SK-N-MC (cell line): Measurements from ENCODE around the gene PTPRN2.

Source experiments
- EZH2 ChIP-seq: fragments of 200-600 bp; sonication (generic); IDR thresholded peaks from one replicate; pipeline ENCODE4 v1.6.1; 2017; ENCODE audit warnings: antibody characterized with exemption
- FOXP2 ChIP-seq: optimal IDR thresholded peaks from 2 replicates; pipeline ENCODE3; 2011; ENCODE audit warnings: mild to moderate bottlenecking, moderate library complexity; ENCODE audit not compliant: insufficient read depth; ENCODE audit errors: extremely low read length, control extremely low read depth
- POLR2AphosphoS5 ChIP-seq: IDR thresholded peaks from 2 replicates; pipeline ENCODE4 v1.6.1; 2012; ENCODE audit warnings: mild to moderate bottlenecking, low read depth, low read length, borderline replicate concordance

DNA sequence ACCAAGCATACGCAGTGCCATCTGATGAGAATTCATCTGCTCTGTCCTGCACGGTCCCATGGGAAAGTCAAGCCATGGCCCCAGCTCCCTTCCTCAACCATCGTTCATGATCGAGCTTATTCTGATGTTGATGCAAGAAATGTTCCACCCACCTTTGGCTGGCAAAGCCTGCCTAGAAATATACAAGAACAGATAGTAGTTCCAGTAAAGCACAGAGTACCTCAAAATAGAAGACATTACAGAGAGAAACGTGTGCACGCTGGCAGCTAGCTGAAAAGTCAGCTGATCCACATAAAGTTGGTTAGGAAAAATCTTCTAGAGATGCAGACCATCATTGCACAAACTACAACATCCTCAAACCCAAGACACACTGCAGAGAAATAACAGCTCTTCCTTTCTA lies 127.0 kb downstream of the PTPRN2 start:
- TF ChIP-seq EZH2: no peak
- TF ChIP-seq POLR2AphosphoS5: no peak
- no peak for TF ChIP-seq FOXP2
